Heart left ventricle (tissue), 16 donors: ENCODE data around the gene NT5C3B. TPM values are rescaled to one million over a fixed set of nuclear protein-coding genes. Genes with fewer than 3 reads are reported as not detected.
A peak's percentile ranks its signal among the peaks of the same experiment; 100 is the strongest.

ENCODE experiments used
- ATAC-seq, 4 donors: fragments of 200-7000 bp; cut with Tn5 transposase; one replicate each; pipeline ENCODE4 v1.9.1; 2020 to 2022; ENCODE audit warnings: moderate library complexity in 4 of 4, mild to moderate bottlenecking in 3 of 4, moderate number of reproducible peaks in 1 of 4
- DNase-seq, 5 donors: peaks; one replicate each; pipeline ENCODE4 v3.0.0-alpha.2; 2020
- H3K27ac ChIP-seq, 12 donors: fragments of 200-600 bp; sonication (generic) in 4 of 12; one replicate each; pipeline versions ENCODE4 v1.5.0 to v1.8.0; 2016 to 2022; ENCODE audit warnings: mild to moderate bottlenecking in 2 of 12
- H3K27me3 ChIP-seq, 9 donors: fragments of 200-600 bp; sonication (generic) in 2 of 9; one replicate each; pipeline versions ENCODE4 v1.5.1 to v1.8.0; 2016 to 2022; ENCODE audit warnings: mild to moderate bottlenecking in 3 of 9
- H3K36me3 ChIP-seq, 9 donors: fragments of 200-600 bp; sonication (generic) in 2 of 9; one replicate each; pipeline versions ENCODE4 v1.5.0 to v1.8.0; 2018 to 2022; ENCODE audit warnings: mild to moderate bottlenecking in 2 of 9
- H3K4me1 ChIP-seq, 12 donors: fragments of 200-600 bp; sonication (generic) in 4 of 12; one replicate each; pipeline versions ENCODE4 v1.5.0 to v1.8.0; 2016 to 2022; ENCODE audit warnings: mild to moderate bottlenecking in 3 of 12
- H3K4me3 ChIP-seq, 12 donors: fragments of 200-600 bp; sonication (generic) in 4 of 12; one replicate each; pipeline versions ENCODE4 v1.5.0 to v1.8.0; 2017 to 2022; ENCODE audit warnings: mild to moderate bottlenecking in 9 of 12, moderate library complexity in 4 of 12
- H3K9me3 ChIP-seq, 12 donors: fragments of 200-600 bp; sonication (generic) in 4 of 12; one replicate each; pipeline versions ENCODE4 v1.5.0 to v1.8.0; 2016 to 2022; ENCODE audit warnings: mild to moderate bottlenecking in 1 of 12
- CTCF ChIP-seq, 12 donors: fragments of 200-600 bp; sonication (generic) in 4 of 12; IDR thresholded peaks; one replicate each; pipeline versions ENCODE4 v1.5.0 to v1.8.0; 2018 to 2022; ENCODE audit warnings: antibody characterized with exemption in 12 of 12, mild to moderate bottlenecking in 5 of 12
- POLR2A ChIP-seq, 2 donors: fragments of 450-650 bp; IDR thresholded peaks; one replicate each; pipeline ENCODE4 v1.6.1; 2017; ENCODE audit warnings: antibody characterized with exemption in 2 of 2, mild to moderate bottlenecking in 2 of 2, moderate library complexity in 2 of 2
- WGBS, 4 donors: extraction: QIAGEN DNeasy Blood & Tissue Kit in 2 of 4; methylation state at CpG; one replicate each; pipeline versions ENCODE4 v1.1.5 to v1.1.7; 2013 to 2018; 5-methylcytosine and 5-hydroxymethylcytosine counted together
- intact Hi-C, 10 donors: fragments of 100-400 bp; cut with DNase I; formaldehyde crosslinking; loops; one replicate each; pipeline versions ENCODE4 v1.11.1 to v1.14.2; 2022
- polyA plus RNA-seq, 2 donors: library from polyadenylated mRNA; stranded (reverse); fragments of 200-250 nt; gene quantifications; one replicate each; pipeline ENCODE4 v1.2.3, GENCODE V29; 2013
- total RNA-seq, 9 donors: library from RNA; depleted of rRNA in 2 of 9; stranded (reverse); fragments of >200 nt in 2 of 9; fragmentation: NEBNext Ultra II Directional in 3 of 9; extraction: Animal tissue kit (Norgen Biotek cat#: 25700) in 3 of 9; gene quantifications; one replicate each; pipeline versions ENCODE4 v1.1.0 to v1.2.4, GENCODE V29; 2016 to 2023
- donor health status: ischemic (EF 13 %, LVEDD 7.1; RV severe dilation, severe dysfunction).
- donor health status: healthy with polysubstance abuse.
- donor health status: DM: no; HTN: yes; CAD: no.
- donor health status: DM: no; HTN: no; CAD: no.
- donor health status: ischemic (EF 25% LVEDD 6.9; RV normal size, moderate dysfunction).
- donor health status: ischemic (EF 25% LVEDD 5.7; RV mildly dilated, moderate dysfunction).
- donor health status: healthy.
- donor health status: DM: yes; HTN: yes; CAD: no.
- donor health status: ischemic (EF 35%, LVEDD 5.7; RV mildly dilated, moderate dysfunction).
- donor health status: nonischemic (EF 11% LVEDD 7.7; RV severe dilation, severe dysfunction).
- donor health status: DM: yes; HTN: yes; CAD: no.
- donor health status: PGD.
- donor health status: ischemic (EF 29% LVEDD 5.4; RV normal size, mild dysfunction).
- donor health status: nonischemic (EF 23%, LVEDD 6.1; RV moderate dilation, normal function).

Gene NT5C3B
- total and polyA plus RNA-seq, 11 donors, result 16.0 to 50.9 (median 25.2) TPM

- ATAC-seq, result peak in 3 of 4 donors; percentile 36 to 67 (median 66)
- Histone ChIP-seq H3K9me3 (no peaks in the 10 kb centered on the region), H3K27ac (no peak overlapping the region), H3K27me3 (no peaks in the 10 kb centered on the region), H3K4me1 (peaks cover 0 to under 1% (median 0%) of the 10 kb centered on the region in 12 donors), H3K36me3 (peaks cover 0 to 87% (median 81%) of the 10 kb centered on the region in 9 donors), H3K4me3 (no peak overlapping the region)
- intact Hi-C loops, result no loop called here
- peak in 1 of 5 donors; percentile 37 for DNase-seq
- no peak for TF ChIP-seq POLR2A (IDR thresholded peaks at IDR 0.05)
- TF ChIP-seq CTCF (IDR thresholded peaks at IDR 0.05), result no peak
- WGBS, 4 donors, result 61 to 74% (median 68%) methylated on average over 7 of the region's 7 CpGs
These were observed 34.6 kb upstream of the NT5C3B start for GRCh38 chr17:41870627-41871026.

GRCh38 chr17:41870097-41870496 lies 34.1 kb upstream of the NT5C3B start:
- no peak for TF ChIP-seq POLR2A (IDR thresholded peaks at IDR 0.05)
- TF ChIP-seq CTCF (IDR thresholded peaks at IDR 0.05), result no peak
- DNase-seq (no peak), ATAC-seq (no peak)
- WGBS, 4 donors, result 85 to 88% (median 87%) methylated on average over 2 of the region's 2 CpGs
- Histone ChIP-seq H3K36me3 (peaks cover 0 to 87% (median 81%) of the 10 kb centered on the region in 9 donors), H3K9me3 (no peaks in the 10 kb centered on the region), H3K27me3 (no peaks in the 10 kb centered on the region), H3K4me3 (no peak overlapping the region), H3K27ac (no peak overlapping the region), H3K4me1 (peaks cover 0 to 3% (median 0%) of the 10 kb centered on the region in 12 donors)
- intact Hi-C loops, result no loop called here

GRCh38 chr17:41869426-41869825 lies 33.4 kb upstream of the NT5C3B start:
- ATAC-seq, result no peak
- H3K4me3 ChIP-seq, result no peak overlapping the region
- intact Hi-C loops, result no loop called here
- H3K36me3 ChIP-seq, result peaks cover 0 to 80% (median 75%) of the 10 kb centered on the region in 9 donors
- H3K9me3 ChIP-seq, result no peaks in the 10 kb centered on the region
- peaks cover 0 to 4% (median 0%) of the 10 kb centered on the region in 12 donors for H3K4me1 ChIP-seq
- DNase-seq, result no peak
- no peak overlapping the region for H3K27ac ChIP-seq
- no peak for TF ChIP-seq POLR2A (IDR thresholded peaks at IDR 0.05)
- TF ChIP-seq CTCF (IDR thresholded peaks at IDR 0.05), result no peak
- 73 to 81% (median 78%) methylated on average over 9 of the region's 9 CpGs for WGBS, 4 donors
- H3K27me3 ChIP-seq, result no peaks in the 10 kb centered on the region

GRCh38 chr17:41868568-41868967 lies 32.5 kb upstream of the NT5C3B start:
- ATAC-seq, result no peak
- Histone ChIP-seq H3K9me3 (no peaks in the 10 kb centered on the region), H3K36me3 (peaks cover 0 to 72% (median 66%) of the 10 kb centered on the region in 9 donors), H3K27ac (no peak overlapping the region), H3K4me1 (peaks cover 0 to 13% (median 8%) of the 10 kb centered on the region in 12 donors), H3K4me3 (no peak overlapping the region), H3K27me3 (no peaks in the 10 kb centered on the region)
- DNase-seq, result no peak
- intact Hi-C loops, result no loop called here
- WGBS, 4 donors, result 69 to 80% (median 77%) methylated on average over 3 of the region's 3 CpGs
- no peak for TF ChIP-seq POLR2A (IDR thresholded peaks at IDR 0.05)
- TF ChIP-seq CTCF (IDR thresholded peaks at IDR 0.05), result no peak
